Fibroblast of mammary gland (primary cell): ENCODE measurements around the gene KDM2A.

ENCODE experiments used
- DNase-seq: peaks from one replicate; pipeline ENCODE4 v3.0.0-alpha.2; 2010; ENCODE audit warnings: low read depth
- H3K4me3 ChIP-seq: 2 replicates; pipeline ENCODE4 v1.5.1; 2011; ENCODE audit warnings: low read depth, mild to moderate bottlenecking, low read length, moderate library complexity; ENCODE audit not compliant: control insufficient read depth
- CTCF ChIP-seq: conservative IDR thresholded peaks from 2 replicates; pipeline ENCODE4 v1.5.1; 2011; ENCODE audit warnings: low read depth, low read length, inconsistent platforms; ENCODE audit not compliant: control insufficient read depth, insufficient read depth

The KDM2A gene

GRCh38 chr11:67116758-67117105, 2.3 kb upstream of the KDM2A start:
- no peak for DNase-seq
- no peak overlapping the region for H3K4me3 ChIP-seq
- TF ChIP-seq CTCF = no peak

DNA sequence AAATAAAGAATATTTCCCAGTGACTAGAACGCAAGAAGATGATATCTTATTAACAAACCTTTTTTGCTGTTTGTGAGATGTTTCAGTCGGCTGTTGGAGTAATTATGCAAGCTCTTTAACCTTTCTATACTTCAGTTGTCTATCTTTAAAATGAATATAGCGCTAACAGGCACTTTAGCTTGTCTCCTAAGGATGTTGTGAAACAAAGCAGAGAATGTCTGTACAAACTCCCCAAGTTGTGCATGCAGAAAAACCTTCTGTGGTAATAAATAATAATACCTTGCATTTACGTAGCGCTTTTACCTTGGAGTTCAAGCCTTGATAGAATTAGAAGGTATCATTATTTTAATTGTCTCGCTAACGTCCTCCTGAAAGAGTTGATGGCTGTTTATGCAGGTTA, 1.9 kb upstream of the KDM2A start:
- TF ChIP-seq CTCF = no peak
- no peak for DNase-seq
- no peak overlapping the region for H3K4me3 ChIP-seq

- no peak for TF ChIP-seq CTCF
- DNase-seq = no peak
Observed at GRCh38 chr11:67117672-67118180, 1.3 kb upstream of the KDM2A start.

GRCh38 chr11:67118181-67118766, 789 bp upstream of the KDM2A start:
- H3K4me3 ChIP-seq = peak overlapping the region; percentile 28
- DNase-seq = no peak

More at GRCh38 chr11:67117672-67118180, 1.3 kb upstream of the KDM2A start:
- H3K4me3 ChIP-seq = no peak overlapping the region

GRCh38 chr11:67119585-67120391, 725 bp downstream of the KDM2A start:
- DNase-seq = no peak
- no peak for TF ChIP-seq CTCF
- H3K4me3 ChIP-seq = peak overlapping the region; percentile 94

More at GRCh38 chr11:67118181-67118766, 789 bp upstream of the KDM2A start:
- TF ChIP-seq CTCF = no peak

- no peak for DNase-seq
- H3K4me3 ChIP-seq = peak overlapping the region; percentile 94
- no peak for TF ChIP-seq CTCF
Observed at GRCh38 chr11:67120456-67120855, 1.4 kb downstream of the KDM2A start.
